HG03439 (cell line): ENCODE data around the gene PRXL2B.
A peak's percentile ranks its signal among the peaks of the same experiment; 100 is the strongest.
"Not testable (repeated sequence)": the region's sequence is repeated elsewhere in the genome, so short reads cannot be mapped to it uniquely, and the experiment has no call there.

Experiments used
- ATAC-seq: cut with Tn5 transposase; IDR thresholded peaks from one replicate; pipeline ENCODE4 v1.9.1; 2021; ENCODE audit warnings: mild to moderate bottlenecking, moderate library complexity; ENCODE audit not compliant: unreplicated experiment

The PRXL2B gene

DNA sequence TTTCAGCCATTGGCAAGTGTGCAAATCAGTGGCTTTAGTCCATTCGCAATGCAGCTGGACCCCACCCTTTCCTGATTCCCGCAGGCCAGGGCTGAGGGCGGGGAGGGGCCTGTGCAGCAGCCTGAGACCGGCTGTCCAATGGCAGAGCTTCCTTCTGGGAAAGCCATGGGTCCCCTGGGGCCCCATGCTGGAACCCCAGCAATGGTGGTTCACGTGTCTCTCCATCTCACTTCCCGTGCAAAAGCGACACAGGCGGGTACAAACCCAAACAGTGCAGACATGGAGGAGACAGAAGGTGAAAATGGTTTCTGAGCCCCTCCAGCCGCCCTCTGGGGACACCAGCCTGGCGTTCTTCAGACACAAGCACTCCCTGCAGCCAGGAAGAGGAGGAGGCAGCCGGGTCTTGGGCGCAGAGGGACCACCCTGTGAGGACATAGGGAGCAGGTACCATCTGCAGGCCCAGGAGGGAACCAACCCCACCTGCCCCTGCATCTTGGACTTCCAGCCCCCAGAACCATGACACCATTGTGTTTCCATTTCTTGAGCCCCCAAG is 36.2 kb upstream of the PRXL2B start:
- ATAC-seq, result not testable (repeated sequence)

DNA sequence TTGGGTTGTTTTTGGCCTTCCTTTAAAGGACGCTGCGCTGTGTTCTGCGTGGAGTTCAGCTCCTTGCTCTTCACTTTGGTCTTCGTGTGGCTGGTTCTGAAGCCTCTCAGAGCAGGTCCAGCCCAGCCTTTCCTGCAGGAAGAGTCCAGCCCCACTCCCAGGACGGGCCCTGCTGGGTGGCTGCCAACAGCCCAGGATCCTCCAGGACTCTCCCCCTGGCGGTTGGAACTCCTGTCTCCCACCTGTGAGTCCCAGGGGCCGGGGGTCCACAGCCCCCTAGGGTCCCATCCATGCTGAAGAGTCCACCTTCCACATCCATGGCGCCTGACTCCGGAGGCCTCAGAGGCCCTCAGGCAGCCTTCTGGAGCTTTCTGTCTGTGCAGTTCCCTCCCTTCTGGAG is 35.0 kb upstream of the PRXL2B start:
- not testable (repeated sequence) for ATAC-seq

DNA sequence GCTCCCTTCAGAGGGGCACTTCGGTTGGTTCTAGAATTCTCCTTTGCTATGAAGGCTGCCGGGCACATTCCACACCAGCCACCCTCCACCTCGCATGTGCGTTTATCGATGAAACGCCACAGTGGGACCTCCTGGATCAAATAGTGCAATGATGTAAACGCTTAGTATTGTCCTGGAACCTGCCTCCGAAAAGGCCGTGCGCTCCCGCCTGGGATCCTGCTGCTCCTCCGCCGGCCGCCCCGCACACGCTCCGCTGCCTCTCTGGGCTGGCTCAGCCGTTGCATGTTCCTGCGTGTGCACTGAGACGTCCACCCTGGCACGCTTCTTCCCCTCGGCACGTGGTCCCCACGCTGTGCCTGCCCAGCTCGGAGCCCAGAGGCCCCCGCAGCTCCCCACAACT is 34.4 kb upstream of the PRXL2B start:
- ATAC-seq, result no peak

GRCh38 chr1:2553076-2553475 is 33.5 kb upstream of the PRXL2B start:
- ATAC-seq, result not testable (repeated sequence)

- ATAC-seq, result no peak
Observed at GRCh38 chr1:2553871-2554620, 32.5 kb upstream of the PRXL2B start.

GRCh38 chr1:2554621-2555387 is 31.8 kb upstream of the PRXL2B start:
- no peak for ATAC-seq

- ATAC-seq, result peak; percentile 41
Observed at GRCh38 chr1:2555634-2556276, 30.8 kb upstream of the PRXL2B start.

- peak; percentile 11 for ATAC-seq
Observed at GRCh38 chr1:2556277-2556677, 30.3 kb upstream of the PRXL2B start, which contains the start of gene TNFRSF14. Gene TNFRSF14 (plus strand): TSS chr1:2556371. CDS start chr1:2556665, 294 bp downstream.

- ATAC-seq, result peak; percentile 12
Observed at GRCh38 chr1:2556678-2557481, 29.7 kb upstream of the PRXL2B start.

GRCh38 chr1:2557482-2558400 is 28.8 kb upstream of the PRXL2B start:
- no peak for ATAC-seq

- no peak for ATAC-seq
Observed at GRCh38 chr1:2558420-2558819, 28.2 kb upstream of the PRXL2B start.

GRCh38 chr1:2558861-2559260 is 27.7 kb upstream of the PRXL2B start:
- no peak for ATAC-seq

DNA sequence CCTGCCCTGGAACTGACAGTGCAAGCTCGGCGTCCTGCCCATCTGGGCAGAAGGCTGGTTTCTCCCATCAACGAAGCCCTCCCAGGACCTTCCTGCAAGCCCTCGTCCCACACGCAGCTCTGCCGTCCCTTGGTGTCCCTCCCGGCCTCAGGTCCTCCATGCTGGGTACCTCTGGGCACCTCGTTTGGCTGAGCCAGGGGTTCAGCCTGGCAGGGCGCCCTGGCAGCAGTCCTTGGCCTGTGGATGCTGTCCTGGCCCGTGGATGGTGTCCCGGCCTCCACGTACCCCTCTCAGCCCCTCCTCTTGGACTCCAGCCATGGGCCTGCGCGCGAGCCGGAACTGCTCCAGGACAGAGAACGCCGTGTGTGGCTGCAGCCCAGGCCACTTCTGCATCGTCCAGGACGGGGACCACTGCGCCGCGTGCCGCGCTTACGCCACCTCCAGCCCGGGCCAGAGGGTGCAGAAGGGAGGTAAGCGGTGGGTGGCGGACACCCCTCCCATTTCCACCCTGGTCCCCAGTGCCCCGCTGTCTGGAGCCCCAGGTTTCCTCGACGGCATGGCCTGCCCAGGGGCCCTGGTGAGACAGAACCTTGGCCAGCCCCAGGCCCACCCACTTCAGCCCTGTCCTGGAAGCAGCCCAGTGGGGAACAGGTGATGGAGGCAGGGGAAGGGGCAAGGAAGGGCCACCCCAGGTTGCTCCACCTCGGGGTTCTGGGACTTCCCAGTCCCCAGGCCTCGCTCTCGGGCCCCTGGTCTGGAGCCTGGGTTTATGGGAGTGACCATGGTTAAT is 26.9 kb upstream of the PRXL2B start:
- ATAC-seq, result no peak

- ATAC-seq, result no peak
Observed at GRCh38 chr1:2560299-2561073, 26.1 kb upstream of the PRXL2B start.

DNA sequence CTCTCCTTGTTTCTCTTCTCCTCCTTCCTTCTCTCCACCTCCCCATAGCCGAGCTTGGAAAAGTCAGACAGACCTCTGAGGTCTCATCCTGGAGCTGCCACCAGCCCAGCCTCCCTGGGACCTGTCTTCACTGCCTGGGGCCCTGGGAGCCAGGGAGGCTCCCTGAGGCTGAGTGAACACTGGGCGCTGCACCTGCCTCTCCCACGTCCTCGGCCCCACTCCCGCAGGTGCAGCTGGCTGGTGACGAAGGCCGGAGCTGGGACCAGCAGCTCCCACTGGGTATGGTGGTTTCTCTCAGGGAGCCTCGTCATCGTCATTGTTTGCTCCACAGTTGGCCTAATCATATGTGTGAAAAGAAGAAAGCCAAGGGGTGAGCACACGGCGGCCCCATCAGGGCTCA is 25.1 kb upstream of the PRXL2B start:
- no peak for ATAC-seq

DNA sequence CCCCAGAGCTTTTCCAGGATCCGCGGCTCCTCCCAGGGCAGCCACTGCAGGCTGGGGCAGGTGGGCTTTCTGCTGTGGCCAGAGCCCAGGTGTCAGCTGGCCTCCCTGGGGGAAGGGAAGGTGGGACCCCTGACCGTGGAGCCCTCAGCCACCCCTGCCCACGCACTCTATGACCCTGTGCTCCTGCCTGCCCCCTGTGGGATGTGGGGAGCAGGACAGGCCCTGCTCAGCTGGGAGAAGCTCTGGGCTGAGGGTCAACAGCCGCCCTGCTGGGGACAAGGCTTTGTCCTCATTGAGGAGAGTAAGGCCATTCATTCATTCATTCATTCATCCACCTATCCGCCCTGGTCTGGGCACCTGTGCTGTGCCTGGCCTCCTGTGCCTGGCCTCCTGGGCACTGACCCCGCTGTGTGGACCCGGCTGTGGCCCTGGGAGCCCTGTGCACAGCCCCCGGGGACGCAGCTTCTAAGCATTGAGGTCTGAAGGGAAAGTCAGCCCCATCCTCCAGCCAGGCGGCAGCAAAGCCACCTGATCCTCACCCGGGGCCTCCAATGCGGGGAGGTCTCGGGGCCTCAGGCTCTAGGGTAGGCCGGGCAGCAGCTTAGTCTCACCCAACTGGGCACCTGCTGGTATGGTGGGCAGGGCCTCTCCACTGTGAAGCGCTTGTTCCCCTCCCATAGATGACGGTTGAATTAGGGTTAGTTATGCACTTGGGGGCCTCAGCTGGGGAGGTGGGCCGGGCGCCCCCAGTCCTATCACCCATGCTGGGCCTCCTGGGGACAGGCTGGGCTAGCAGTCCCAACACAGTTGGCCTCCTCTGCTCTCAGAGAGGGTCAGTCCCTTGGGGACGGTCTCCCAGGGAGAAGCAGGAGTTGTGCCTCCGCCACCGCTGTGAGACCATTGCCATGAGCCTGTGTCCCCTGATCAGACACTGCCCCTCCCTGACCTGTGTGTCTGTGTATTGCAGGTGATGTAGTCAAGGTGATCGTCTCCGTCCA is 24.4 kb upstream of the PRXL2B start:
- no peak for ATAC-seq

DNA sequence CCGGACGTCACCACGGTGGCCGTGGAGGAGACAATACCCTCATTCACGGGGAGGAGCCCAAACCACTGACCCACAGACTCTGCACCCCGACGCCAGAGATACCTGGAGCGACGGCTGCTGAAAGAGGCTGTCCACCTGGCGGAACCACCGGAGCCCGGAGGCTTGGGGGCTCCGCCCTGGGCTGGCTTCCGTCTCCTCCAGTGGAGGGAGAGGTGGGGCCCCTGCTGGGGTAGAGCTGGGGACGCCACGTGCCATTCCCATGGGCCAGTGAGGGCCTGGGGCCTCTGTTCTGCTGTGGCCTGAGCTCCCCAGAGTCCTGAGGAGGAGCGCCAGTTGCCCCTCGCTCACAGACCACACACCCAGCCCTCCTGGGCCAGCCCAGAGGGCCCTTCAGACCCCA is 23.4 kb upstream of the PRXL2B start:
- ATAC-seq, result no peak
